Effector memory CD4-positive, alpha-beta T cell (primary cell): ENCODE results near the gene PTPRH.

Experiments
- DNase-seq, 3 donors: peaks; one replicate each; pipeline ENCODE4 v3.0.0-alpha.2; 2020
- H3K27ac ChIP-seq: 2 replicates; pipeline ENCODE4 v1.7.0; 2013; ENCODE audit warnings: mild to moderate bottlenecking, low read length, moderate library complexity; ENCODE audit not compliant: insufficient read depth, poor library complexity, severe bottlenecking
- H3K27me3 ChIP-seq: replicated peaks from 2 replicates; pipeline ENCODE4 v1.7.0; 2013; ENCODE audit warnings: mild to moderate bottlenecking, low read length; ENCODE audit not compliant: insufficient read depth, control insufficient read depth, poor library complexity, severe bottlenecking
- H3K36me3 ChIP-seq: 2 replicates; pipeline ENCODE4 v1.7.0; 2013; ENCODE audit warnings: mild to moderate bottlenecking, low read length, moderate library complexity; ENCODE audit not compliant: control insufficient read depth, insufficient read depth
- H3K4me1 ChIP-seq: 2 replicates; pipeline ENCODE4 v1.7.0; 2013; ENCODE audit warnings: low read length, mild to moderate bottlenecking; ENCODE audit not compliant: control insufficient read depth, insufficient read depth, poor library complexity, severe bottlenecking
- H3K4me3 ChIP-seq: 2 replicates; pipeline ENCODE4 v1.7.0; 2013; ENCODE audit warnings: low read length, low read depth, mild to moderate bottlenecking; ENCODE audit not compliant: insufficient read depth, poor library complexity, severe bottlenecking
- H3K9me3 ChIP-seq: 2 replicates; pipeline ENCODE4 v1.7.0; 2013; ENCODE audit warnings: mild to moderate bottlenecking, low read length, moderate library complexity; ENCODE audit not compliant: control insufficient read depth

The PTPRH gene

GRCh38 chr19:55231391-55232285, 22.3 kb upstream of the PTPRH start:
- no peak overlapping the region for H3K4me3 ChIP-seq
- no peak for DNase-seq
- peaks cover 95% of the 10 kb centered on the region for H3K36me3 ChIP-seq
- H3K27me3 ChIP-seq, result no peaks in the 10 kb centered on the region
- no peaks in the 10 kb centered on the region for H3K9me3 ChIP-seq
- no peak overlapping the region for H3K27ac ChIP-seq
- H3K4me1 ChIP-seq, result no peaks in the 10 kb centered on the region

GRCh38 chr19:55230780-55231179, 21.5 kb upstream of the PTPRH start:
- H3K27ac ChIP-seq, result no peak overlapping the region
- no peak for DNase-seq

GRCh38 chr19:55230329-55230728, 21.0 kb upstream of the PTPRH start:
- Histone ChIP-seq H3K36me3 (peaks cover 86% of the 10 kb centered on the region), H3K27me3 (no peaks in the 10 kb centered on the region), H3K9me3 (no peaks in the 10 kb centered on the region), H3K27ac (no peak overlapping the region), H3K4me1 (no peaks in the 10 kb centered on the region), H3K4me3 (no peak overlapping the region)
- DNase-seq, result no peak

More at GRCh38 chr19:55230780-55231179, 21.5 kb upstream of the PTPRH start:
- no peak overlapping the region for H3K4me3 ChIP-seq
- H3K27me3 ChIP-seq, result no peaks in the 10 kb centered on the region
- peaks cover 88% of the 10 kb centered on the region for H3K36me3 ChIP-seq
- H3K4me1 ChIP-seq, result no peaks in the 10 kb centered on the region
- no peaks in the 10 kb centered on the region for H3K9me3 ChIP-seq

GRCh38 chr19:55229789-55230182, 20.5 kb upstream of the PTPRH start:
- Histone ChIP-seq H3K36me3 (peaks cover 81% of the 10 kb centered on the region), H3K27ac (no peak overlapping the region), H3K9me3 (no peaks in the 10 kb centered on the region), H3K4me1 (no peaks in the 10 kb centered on the region), H3K4me3 (no peak overlapping the region), H3K27me3 (no peaks in the 10 kb centered on the region)
- no peak for DNase-seq

GRCh38 chr19:55229145-55229788, 20.0 kb upstream of the PTPRH start:
- Histone ChIP-seq H3K27me3 (no peaks in the 10 kb centered on the region), H3K36me3 (peaks cover 76% of the 10 kb centered on the region), H3K9me3 (no peaks in the 10 kb centered on the region), H3K4me1 (no peaks in the 10 kb centered on the region), H3K4me3 (no peak overlapping the region), H3K27ac (no peak overlapping the region)
- DNase-seq, result no peak

GRCh38 chr19:55228403-55229031, 19.2 kb upstream of the PTPRH start, which contains the start of gene TMEM86B:
TSS of gene TMEM86B (minus strand) at chr19:55228763. CDS start at chr19:55228741, 22 bp downstream.
- no peaks in the 10 kb centered on the region for H3K4me1 ChIP-seq
- H3K9me3 ChIP-seq, result no peaks in the 10 kb centered on the region
- peaks cover 68% of the 10 kb centered on the region for H3K36me3 ChIP-seq
- DNase-seq, result no peak
- no peaks in the 10 kb centered on the region for H3K27me3 ChIP-seq
- H3K27ac ChIP-seq, result no peak within 1 kb of the TSS
- no peak within 1 kb of the TSS for H3K4me3 ChIP-seq

GRCh38 chr19:55228015-55228391, 18.7 kb upstream of the PTPRH start:
- no peaks in the 10 kb centered on the region for H3K27me3 ChIP-seq
- no peak for DNase-seq
- no peaks in the 10 kb centered on the region for H3K4me1 ChIP-seq
- H3K9me3 ChIP-seq, result no peaks in the 10 kb centered on the region
- no peak overlapping the region for H3K27ac ChIP-seq
- no peak overlapping the region for H3K4me3 ChIP-seq
- peaks cover 63% of the 10 kb centered on the region for H3K36me3 ChIP-seq

- H3K4me3 ChIP-seq, result no peak overlapping the region
- no peaks in the 10 kb centered on the region for H3K27me3 ChIP-seq
- peaks cover 58% of the 10 kb centered on the region for H3K36me3 ChIP-seq
- no peak for DNase-seq
- H3K9me3 ChIP-seq, result no peaks in the 10 kb centered on the region
- no peaks in the 10 kb centered on the region for H3K4me1 ChIP-seq
- no peak overlapping the region for H3K27ac ChIP-seq
These were observed 18.1 kb upstream of the PTPRH start for GRCh38 chr19:55227241-55228014.

GRCh38 chr19:55226788-55227187, 17.5 kb upstream of the PTPRH start:
- peaks cover 51% of the 10 kb centered on the region for H3K36me3 ChIP-seq
- no peaks in the 10 kb centered on the region for H3K27me3 ChIP-seq
- H3K27ac ChIP-seq, result no peak overlapping the region
- DNase-seq, result no peak
- H3K4me3 ChIP-seq, result no peak overlapping the region
- no peaks in the 10 kb centered on the region for H3K4me1 ChIP-seq
- no peaks in the 10 kb centered on the region for H3K9me3 ChIP-seq
